Measurements from ENCODE around the gene SRBD1. TPM values are rescaled to one million over a fixed set of nuclear protein-coding genes. Genes with fewer than 3 reads are reported as not detected.
A peak's percentile ranks its signal among the peaks of the same experiment; 100 is the strongest.

The SRBD1 gene
- total RNA-seq, 1 donor from 2014 or later, result 9.1 TPM

GRCh38 chr2:45345331-45346234, 265.5 kb downstream of the SRBD1 start:
- H3K4me1 ChIP-seq, result no peaks in the 10 kb centered on the region
- no peaks in the 10 kb centered on the region for H3K9me3 ChIP-seq
- no peaks in the 10 kb centered on the region for H3K36me3 ChIP-seq
- no peaks in the 10 kb centered on the region for H3K27me3 ChIP-seq
- TF ChIP-seq POLR2A (IDR thresholded peaks at IDR 0.05) (no peak), CTCF (IDR thresholded peaks at IDR 0.05) (no peak), POLR2AphosphoS5 (IDR thresholded peaks at IDR 0.05; ENCODE audit: insufficient read depth in 1 of 2, low read depth in 1 of 2) (no peak)
- intact Hi-C loops (cut with DNase I), result no loop called here
- no peak overlapping the region for H3K4me3 ChIP-seq
- H3K27ac ChIP-seq, result no peak overlapping the region
- peak; percentile 47 to 55 for DNase-seq (ENCODE audit: extremely low spot score in 2 of 2)

GRCh38 chr2:45344502-45344901, 266.6 kb downstream of the SRBD1 start:
- H3K9me3 ChIP-seq, result no peaks in the 10 kb centered on the region
- H3K36me3 ChIP-seq, result no peaks in the 10 kb centered on the region
- no peak overlapping the region for H3K4me3 ChIP-seq
- H3K4me1 ChIP-seq, result no peaks in the 10 kb centered on the region
- H3K27ac ChIP-seq, result no peak overlapping the region
- DNase-seq (ENCODE audit: extremely low spot score in 2 of 2), result peak; percentile 54 to 58
- H3K27me3 ChIP-seq, result no peaks in the 10 kb centered on the region
- TF ChIP-seq POLR2AphosphoS5 (IDR thresholded peaks at IDR 0.05; ENCODE audit: insufficient read depth in 1 of 2, low read depth in 1 of 2), result no peak
- TF ChIP-seq POLR2A (IDR thresholded peaks at IDR 0.05), result no peak
- TF ChIP-seq CTCF (IDR thresholded peaks at IDR 0.05), result no peak
- intact Hi-C loops (cut with DNase I), result no loop called here

DNA sequence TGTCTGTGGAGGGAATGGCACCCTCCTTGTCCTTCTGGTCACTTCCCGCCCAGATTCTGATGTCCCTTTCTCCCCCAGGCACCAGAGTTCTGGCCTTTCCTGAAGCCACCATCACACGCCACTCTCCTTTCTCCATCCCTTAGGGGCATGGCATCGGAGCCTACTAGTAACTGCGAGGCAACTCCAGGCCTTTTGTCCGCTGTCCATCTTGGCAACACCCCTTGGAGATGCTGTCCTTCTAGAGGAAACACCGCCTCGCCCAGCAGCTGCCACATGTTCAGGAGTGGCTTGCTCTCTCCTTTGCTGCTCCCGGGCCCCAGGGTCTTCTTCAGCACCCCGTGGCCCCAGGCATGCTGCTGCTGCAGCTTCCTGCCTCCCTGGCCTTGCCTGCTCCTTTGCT, 267.0 kb downstream of the SRBD1 start:
- Histone ChIP-seq H3K27ac (no peak overlapping the region), H3K9me3 (no peaks in the 10 kb centered on the region), H3K36me3 (no peaks in the 10 kb centered on the region), H3K27me3 (no peaks in the 10 kb centered on the region), H3K4me3 (no peak overlapping the region), H3K4me1 (no peaks in the 10 kb centered on the region)
- intact Hi-C loops (cut with DNase I), result no loop called here
- DNase-seq (ENCODE audit: extremely low spot score in 2 of 2), result peak; percentile 67 to 77
- TF ChIP-seq POLR2AphosphoS5 (IDR thresholded peaks at IDR 0.05; ENCODE audit: insufficient read depth in 1 of 2, low read depth in 1 of 2) (no peak), POLR2A (IDR thresholded peaks at IDR 0.05) (no peak), CTCF (IDR thresholded peaks at IDR 0.05) (no peak)

GRCh38 chr2:45343251-45344017, 267.6 kb downstream of the SRBD1 start:
- TF ChIP-seq POLR2A (IDR thresholded peaks at IDR 0.05) (no peak), POLR2AphosphoS5 (IDR thresholded peaks at IDR 0.05; ENCODE audit: insufficient read depth in 1 of 2, low read depth in 1 of 2) (no peak), CTCF (IDR thresholded peaks at IDR 0.05) (no peak)
- peak; percentile 69 to 93 for DNase-seq (ENCODE audit: extremely low spot score in 2 of 2)
- H3K27me3 ChIP-seq, result no peaks in the 10 kb centered on the region
- no peak overlapping the region for H3K27ac ChIP-seq
- H3K9me3 ChIP-seq, result no peaks in the 10 kb centered on the region
- H3K36me3 ChIP-seq, result no peaks in the 10 kb centered on the region
- no peaks in the 10 kb centered on the region for H3K4me1 ChIP-seq
- intact Hi-C loops (cut with DNase I), result no loop called here
- H3K4me3 ChIP-seq, result no peak overlapping the region
